Stimulated activated naive CD8-positive, alpha-beta T cell treated with anti-CD3 and anti-CD28 coated beads, Interleukin-15, amount 100 ng/mL, for 72 hours (primary cell): Measurements from ENCODE around the gene GNA14.

Experiments used
- ATAC-seq: fragments of 150-1000 bp; cut with Tn5 transposase; 2 replicates; pipeline ENCODE4 v1.10.0; 2021; ENCODE audit warnings: mild to moderate bottlenecking, moderate library complexity
- DNase-seq, 2 donors: peaks; one replicate each; pipeline ENCODE4 v3.0.0; 2021 to 2022
- H3K27ac Mint-ChIP-seq, 2 donors: one replicate each; pipeline ENCODE4 v1.8.0; 2022; ENCODE audit warnings: mild to moderate bottlenecking in 2 of 2, mixed read lengths in 2 of 2, moderate library complexity in 2 of 2
- H3K27me3 Mint-ChIP-seq: one replicate; pipeline ENCODE4 v1.8.0; 2022; ENCODE audit warnings: mixed read lengths
- H3K4me1 Mint-ChIP-seq: one replicate; pipeline ENCODE4 v1.8.0; 2022; ENCODE audit warnings: mild to moderate bottlenecking, mixed read lengths
- H3K4me3 Mint-ChIP-seq, 2 donors: one replicate each; pipeline ENCODE4 v1.8.0; 2022; ENCODE audit warnings: mild to moderate bottlenecking in 2 of 2, mixed read lengths in 2 of 2, moderate library complexity in 1 of 2
- H3K9me3 Mint-ChIP-seq, 2 donors: one replicate each; pipeline ENCODE4 v1.8.0; 2022; ENCODE audit warnings: mixed read lengths in 2 of 2

GNA14 gene

GRCh38 chr9:77541600-77541999 is 106.5 kb downstream of the GNA14 start:
- H3K27ac Mint-ChIP-seq = no peak overlapping the region
- ATAC-seq = no peak

GRCh38 chr9:77541055-77541454 is 107.1 kb downstream of the GNA14 start:
- Mint-ChIP-seq H3K4me3 (no peak overlapping the region), H3K4me1 (no peaks in the 10 kb centered on the region), H3K9me3 (peaks cover 28 to 33% of the 10 kb centered on the region in 2 donors), H3K27me3 (peaks cover 7% of the 10 kb centered on the region), H3K27ac (no peak overlapping the region)
- DNase-seq = no peak
- no peak for ATAC-seq

More at GRCh38 chr9:77541600-77541999, 106.5 kb downstream of the GNA14 start:
- H3K4me1 Mint-ChIP-seq = no peaks in the 10 kb centered on the region
- H3K27me3 Mint-ChIP-seq = peaks cover 7% of the 10 kb centered on the region
- peaks cover 32 to 33% of the 10 kb centered on the region in 2 donors for H3K9me3 Mint-ChIP-seq
- H3K4me3 Mint-ChIP-seq = no peak overlapping the region
- no peak for DNase-seq

- H3K27me3 Mint-ChIP-seq = peaks cover 7% of the 10 kb centered on the region
- H3K27ac Mint-ChIP-seq = no peak overlapping the region
- ATAC-seq (no peak), DNase-seq (no peak)
- H3K4me1 Mint-ChIP-seq = no peaks in the 10 kb centered on the region
- H3K4me3 Mint-ChIP-seq = no peak overlapping the region
- peaks cover 0 to 1% of the 10 kb centered on the region in 2 donors for H3K9me3 Mint-ChIP-seq
These were observed 113.6 kb downstream of the GNA14 start for GRCh38 chr9:77534376-77535057.

GRCh38 chr9:77533671-77534070 is 114.5 kb downstream of the GNA14 start:
- Mint-ChIP-seq H3K4me1 (no peaks in the 10 kb centered on the region), H3K27ac (no peak overlapping the region), H3K27me3 (peaks cover 7% of the 10 kb centered on the region), H3K4me3 (no peak overlapping the region), H3K9me3 (no peaks in the 10 kb centered on the region)
- no peak for ATAC-seq
- no peak for DNase-seq

- Mint-ChIP-seq H3K4me3 (no peak overlapping the region), H3K4me1 (no peaks in the 10 kb centered on the region), H3K9me3 (no peaks in the 10 kb centered on the region), H3K27ac (peak overlapping the region in 1 of 2 donors; percentile 29), H3K27me3 (peaks cover 7% of the 10 kb centered on the region)
- DNase-seq = no peak
- no peak for ATAC-seq
These were observed 115.5 kb downstream of the GNA14 start for GRCh38 chr9:77532607-77533006.

- Mint-ChIP-seq H3K4me3 (no peak overlapping the region), H3K9me3 (no peaks in the 10 kb centered on the region), H3K27ac (no peak overlapping the region), H3K27me3 (no peaks in the 10 kb centered on the region), H3K4me1 (no peaks in the 10 kb centered on the region)
- DNase-seq = no peak
- no peak for ATAC-seq
These were observed 116.7 kb downstream of the GNA14 start for GRCh38 chr9:77531400-77531799.

GRCh38 chr9:77523891-77524290 is 124.2 kb downstream of the GNA14 start:
- ATAC-seq (no peak), DNase-seq (no peak)
- Mint-ChIP-seq H3K9me3 (no peaks in the 10 kb centered on the region), H3K27ac (no peak overlapping the region), H3K27me3 (no peaks in the 10 kb centered on the region), H3K4me3 (no peak overlapping the region), H3K4me1 (no peaks in the 10 kb centered on the region)

- Mint-ChIP-seq H3K9me3 (no peaks in the 10 kb centered on the region), H3K27me3 (no peaks in the 10 kb centered on the region), H3K4me1 (no peaks in the 10 kb centered on the region), H3K4me3 (no peak overlapping the region), H3K27ac (no peak overlapping the region)
- ATAC-seq = no peak
- DNase-seq = no peak
These were observed 127.0 kb downstream of the GNA14 start for GRCh38 chr9:77521091-77521490.

- peaks cover 10% of the 10 kb centered on the region for H3K4me1 Mint-ChIP-seq
- no peak for DNase-seq
- no peak overlapping the region for H3K27ac Mint-ChIP-seq
- no peak overlapping the region for H3K4me3 Mint-ChIP-seq
- ATAC-seq = no peak
- no peaks in the 10 kb centered on the region for H3K27me3 Mint-ChIP-seq
- H3K9me3 Mint-ChIP-seq = no peaks in the 10 kb centered on the region
These were observed 129.4 kb downstream of the GNA14 start for GRCh38 chr9:77518688-77519087.

- no peak for ATAC-seq
- H3K9me3 Mint-ChIP-seq = no peaks in the 10 kb centered on the region
- H3K4me3 Mint-ChIP-seq = no peak overlapping the region
- DNase-seq = no peak
- peaks cover 10% of the 10 kb centered on the region for H3K4me1 Mint-ChIP-seq
- H3K27ac Mint-ChIP-seq = no peak overlapping the region
- H3K27me3 Mint-ChIP-seq = no peaks in the 10 kb centered on the region
These were observed 131.3 kb downstream of the GNA14 start for GRCh38 chr9:77516781-77517180.

- no peaks in the 10 kb centered on the region for H3K27me3 Mint-ChIP-seq
- no peaks in the 10 kb centered on the region for H3K9me3 Mint-ChIP-seq
- DNase-seq (no peak), ATAC-seq (no peak)
- H3K4me1 Mint-ChIP-seq = peaks cover 10% of the 10 kb centered on the region
- no peak overlapping the region for H3K27ac Mint-ChIP-seq
- no peak overlapping the region for H3K4me3 Mint-ChIP-seq
These were observed 133.0 kb downstream of the GNA14 start for GRCh38 chr9:77514886-77515711.

GRCh38 chr9:77513457-77513856 is 134.7 kb downstream of the GNA14 start:
- ATAC-seq = no peak
- Mint-ChIP-seq H3K9me3 (no peaks in the 10 kb centered on the region), H3K27ac (no peak overlapping the region), H3K4me1 (peaks cover 10% of the 10 kb centered on the region), H3K27me3 (no peaks in the 10 kb centered on the region), H3K4me3 (no peak overlapping the region)
- no peak for DNase-seq

GRCh38 chr9:77512876-77513275 is 135.2 kb downstream of the GNA14 start:
- Mint-ChIP-seq H3K9me3 (no peaks in the 10 kb centered on the region), H3K4me1 (peaks cover 10% of the 10 kb centered on the region), H3K27ac (peak overlapping the region in 1 of 2 donors; percentile 17), H3K4me3 (no peak overlapping the region), H3K27me3 (no peaks in the 10 kb centered on the region)
- ATAC-seq (no peak), DNase-seq (no peak)

GRCh38 chr9:77511525-77511924 is 136.6 kb downstream of the GNA14 start:
- Mint-ChIP-seq H3K4me3 (no peak overlapping the region), H3K27me3 (no peaks in the 10 kb centered on the region), H3K9me3 (no peaks in the 10 kb centered on the region), H3K27ac (no peak overlapping the region), H3K4me1 (peaks cover 10% of the 10 kb centered on the region)
- no peak for ATAC-seq
- DNase-seq = no peak

- Mint-ChIP-seq H3K27me3 (no peaks in the 10 kb centered on the region), H3K27ac (no peak overlapping the region), H3K4me1 (peaks cover 10% of the 10 kb centered on the region), H3K4me3 (no peak overlapping the region), H3K9me3 (no peaks in the 10 kb centered on the region)
- DNase-seq (no peak), ATAC-seq (no peak)
These were observed 137.5 kb downstream of the GNA14 start for GRCh38 chr9:77510666-77511065.

- no peaks in the 10 kb centered on the region for H3K4me1 Mint-ChIP-seq
- no peak overlapping the region for H3K27ac Mint-ChIP-seq
- DNase-seq (no peak), ATAC-seq (no peak)
- H3K27me3 Mint-ChIP-seq = no peaks in the 10 kb centered on the region
- no peak overlapping the region for H3K4me3 Mint-ChIP-seq
- H3K9me3 Mint-ChIP-seq = no peaks in the 10 kb centered on the region
These were observed 139.7 kb downstream of the GNA14 start for GRCh38 chr9:77508396-77508795.
